GM12891 (cell line): Measurements from ENCODE around the gene MERTK.
"Not testable (repeated sequence)": the region's sequence is repeated elsewhere in the genome, so short reads cannot be mapped to it uniquely, and the experiment has no call there.

Source experiments
- POLR2A ChIP-seq: IDR thresholded peaks from 2 replicates; pipeline ENCODE4 v1.6.1; 2011; ENCODE audit warnings: low read depth, low read length, control low read depth
- POLR2AphosphoS5 ChIP-seq: IDR thresholded peaks from 2 replicates; pipeline ENCODE4 v1.6.1; 2011; ENCODE audit warnings: low read depth, low read length, control low read depth

DNA sequence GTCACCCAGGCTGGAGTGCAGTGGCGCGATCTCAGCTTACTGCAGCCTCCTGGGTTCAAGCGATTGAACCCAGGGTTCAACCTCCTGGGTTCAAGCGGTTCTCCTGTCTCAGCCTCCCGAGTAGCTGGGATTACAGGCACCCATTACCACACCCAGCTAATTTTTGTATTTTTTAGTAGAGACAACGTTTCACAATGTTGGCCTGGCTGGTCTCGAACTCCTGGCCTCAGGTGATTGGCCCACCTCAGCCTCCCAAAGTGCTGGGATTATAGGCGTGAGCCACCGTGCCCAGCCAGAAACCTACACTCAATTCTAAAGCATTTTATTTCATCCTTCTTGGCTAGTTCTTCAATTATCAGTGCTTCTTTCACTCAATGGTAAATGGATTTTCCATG is 7.1 kb downstream of the MERTK start:
- not testable (repeated sequence) for TF ChIP-seq POLR2A, POLR2AphosphoS5
